Daoy (cell line): Measurements from ENCODE around the gene ELOF1. TPM values are rescaled to one million over a fixed set of nuclear protein-coding genes. Genes with fewer than 3 reads are reported as not detected.
A peak's percentile ranks its signal among the peaks of the same experiment; 100 is the strongest.
"Not testable (repeated sequence)": the region's sequence is repeated elsewhere in the genome, so short reads cannot be mapped to it uniquely, and the experiment has no call there.

ENCODE experiments used
- DNase-seq: peaks from one replicate; pipeline ENCODE4 v3.0.0-alpha.2; 2015; ENCODE audit warnings: low read depth
- total RNA-seq: library from RNA; depleted of rRNA; stranded (reverse); fragments of >200 nt; shearing (Covaris generic); gene quantifications from 2 replicates; pipeline ENCODE4 v1.2.3, GENCODE V29; 2014; rRNA removed

The ELOF1 gene
- total RNA-seq, result 79.0 and 99.9 TPM in 2 replicates

DNA sequence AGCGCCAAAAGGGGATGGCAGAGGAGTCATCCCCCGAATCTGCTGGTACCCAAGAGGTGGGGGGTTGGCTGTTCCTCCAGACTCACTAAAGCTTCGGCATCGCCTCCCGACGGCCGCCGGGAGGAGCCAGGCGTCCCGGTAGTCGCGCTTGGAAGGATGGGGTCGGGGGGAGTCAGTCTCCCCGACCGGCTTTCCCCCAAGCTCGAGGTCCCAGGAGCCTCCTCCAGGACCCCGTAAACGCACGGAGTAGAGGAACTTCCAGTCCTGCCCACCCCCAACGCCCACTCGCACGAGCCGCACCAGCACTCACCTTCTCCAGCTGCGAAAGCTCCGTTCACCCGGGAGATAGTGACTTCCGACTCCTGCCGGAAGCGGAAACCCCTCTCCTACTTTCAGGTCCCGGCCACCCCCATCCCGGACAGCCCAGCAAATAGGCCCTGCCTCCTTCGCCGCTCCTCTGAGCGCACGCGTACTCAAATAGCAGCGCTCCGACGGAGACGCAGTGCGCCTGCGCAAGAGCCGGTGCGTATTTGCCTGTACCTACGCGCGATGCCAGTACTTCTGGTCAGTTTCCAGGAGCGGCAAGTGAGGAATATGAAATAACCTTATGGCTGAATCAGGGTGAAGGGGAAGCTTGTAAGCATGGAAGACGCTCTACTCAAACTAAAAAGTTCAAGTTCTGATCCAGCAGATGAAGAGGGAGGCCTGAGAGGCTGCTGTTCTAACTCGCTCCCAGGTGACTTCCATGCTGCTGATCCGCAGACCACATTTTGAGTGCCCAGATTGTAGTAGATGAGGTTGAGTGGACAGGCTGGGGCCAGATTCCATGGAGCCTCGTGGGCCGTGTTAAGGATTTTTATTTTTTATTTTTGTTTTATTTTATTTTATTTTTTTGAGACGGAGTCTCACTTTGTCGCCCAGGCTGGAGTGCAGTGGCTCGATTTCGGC, at the start of gene ELOF1:
TSS of gene ELOF1 (minus strand) at position 350 of the 948 bp plus-strand sequence. CDS start 4,883 bp downstream, outside the sequence.
- peak; percentile 99 for DNase-seq

DNA sequence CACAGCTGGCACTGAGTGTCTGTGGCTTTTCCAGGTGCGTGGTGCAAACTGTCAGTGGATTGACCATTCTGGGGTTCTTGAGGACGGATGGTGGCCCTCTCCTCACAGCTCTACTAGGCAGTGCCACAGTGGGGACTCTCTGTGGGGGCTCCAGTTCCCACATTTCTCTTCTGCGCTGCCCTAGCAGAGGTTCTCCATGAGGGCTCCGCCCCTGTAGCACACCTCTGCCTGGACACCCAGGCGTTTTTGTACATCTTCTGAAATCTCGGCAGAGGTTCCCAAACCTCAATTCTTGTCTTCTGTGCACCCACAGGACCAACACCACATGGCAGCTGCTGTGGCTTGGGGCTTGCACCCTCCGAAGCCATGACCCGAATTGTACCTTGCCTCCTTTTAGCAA, 47.5 kb upstream of the ELOF1 start:
- DNase-seq, result no peak

DNA sequence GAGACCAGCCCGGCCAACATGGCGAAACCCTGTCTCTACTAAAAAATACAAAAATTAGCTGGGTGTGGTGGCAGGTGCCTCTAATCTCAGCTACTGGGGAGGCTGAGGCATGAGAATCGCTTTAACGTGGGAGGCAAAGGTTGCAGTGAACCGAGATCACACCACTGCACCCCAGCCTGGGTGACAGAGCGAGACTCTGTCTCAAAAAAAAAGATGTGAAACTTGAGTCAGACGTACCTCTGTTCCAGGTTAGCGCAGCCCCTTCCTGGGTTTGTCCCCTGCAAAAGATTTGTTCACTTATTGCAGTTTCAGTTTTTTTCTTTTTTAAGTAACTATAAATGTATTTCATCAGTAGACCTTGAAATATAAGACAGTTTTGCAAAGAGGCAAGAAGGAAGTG, 40.7 kb upstream of the ELOF1 start:
- DNase-seq, result not testable (repeated sequence)

DNA sequence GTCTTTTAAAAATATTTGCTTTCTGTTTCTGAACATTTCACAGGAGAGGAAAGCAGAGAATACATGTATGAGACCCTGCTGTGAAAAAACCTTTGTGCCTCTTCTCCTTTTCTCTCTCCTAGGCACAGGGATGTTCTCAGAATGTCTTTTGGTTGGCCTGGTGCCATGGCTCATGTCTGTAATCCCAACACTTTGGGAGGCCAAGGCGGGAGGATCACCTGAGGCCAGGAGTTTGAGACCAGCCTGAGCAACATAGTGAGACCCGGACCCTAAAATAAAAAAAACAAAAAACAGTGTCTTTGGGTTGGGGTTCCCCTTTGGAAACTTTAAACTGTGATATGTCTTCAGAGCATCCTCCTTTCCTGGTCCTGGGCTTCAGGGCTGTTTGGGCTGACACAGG, 39.7 kb upstream of the ELOF1 start:
- DNase-seq, result no peak

DNA sequence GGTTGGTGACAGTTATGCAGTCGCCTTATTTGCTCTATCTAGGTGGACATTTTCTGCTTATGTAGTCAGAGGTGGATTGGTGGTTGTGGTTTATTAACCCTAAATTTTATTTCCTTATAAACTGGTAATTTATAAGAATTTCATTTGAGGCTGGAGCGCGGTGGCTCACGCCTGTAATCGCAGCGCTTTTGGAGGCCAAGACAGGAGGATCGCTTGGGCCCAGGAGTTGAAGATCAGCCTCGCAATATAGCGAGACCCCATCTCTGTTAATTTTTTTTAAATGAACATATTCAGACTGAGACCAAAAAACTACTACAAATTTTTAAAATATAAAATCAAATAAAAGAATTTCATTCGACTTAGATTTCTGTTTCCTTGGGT, 39.1 kb upstream of the ELOF1 start:
- no peak for DNase-seq

DNA sequence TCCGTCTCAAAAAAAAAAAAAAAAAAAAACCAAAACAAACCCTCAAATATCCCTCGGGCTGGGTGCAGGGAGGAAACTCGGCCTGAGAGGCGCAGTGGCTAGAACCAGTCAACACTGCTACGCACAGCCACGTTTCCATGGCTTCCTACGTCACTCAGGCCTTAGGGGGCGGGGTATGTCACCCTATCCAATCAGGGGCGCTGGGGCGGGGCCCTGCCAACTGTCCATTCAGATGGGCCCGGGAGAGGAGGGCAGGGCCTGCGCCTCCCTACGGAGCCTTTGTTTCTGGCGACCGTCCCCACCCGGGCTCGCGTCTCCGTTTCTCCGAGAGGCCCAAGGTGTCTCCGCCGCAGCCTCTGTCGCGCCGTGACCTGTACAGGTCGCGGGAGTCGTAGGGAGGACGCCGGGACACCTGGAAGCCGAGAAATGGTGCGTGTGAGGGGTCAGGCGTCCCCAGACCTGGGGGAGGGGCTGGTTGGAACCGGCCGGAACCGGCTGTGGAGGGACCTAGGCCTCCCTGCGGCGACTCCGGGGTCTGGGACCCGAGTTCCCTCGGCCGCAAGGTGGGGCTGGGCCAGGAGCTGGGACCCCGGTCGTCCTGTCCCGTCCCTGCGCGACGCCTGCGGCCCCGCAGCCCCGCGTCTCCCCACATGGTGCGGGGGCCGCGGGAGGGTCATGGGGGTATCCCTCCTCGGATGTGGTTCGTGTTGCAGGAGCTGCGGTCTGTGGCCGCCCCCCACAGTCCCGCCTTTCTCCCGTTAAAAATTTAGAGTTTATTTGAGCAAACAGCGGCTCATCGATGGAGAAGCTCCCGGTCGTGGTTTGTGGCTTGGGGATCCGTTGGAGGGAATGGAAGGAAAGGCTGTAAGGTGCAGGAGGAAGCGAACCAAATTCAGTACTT, 38.4 kb upstream of the ELOF1 start, which contains the start of gene ZNF627:
TSS of gene ZNF627 (plus strand) at position 282 of the 901 bp plus-strand sequence. CDS start at position 427, 145 bp downstream.
- peak; percentile 99 for DNase-seq

DNA sequence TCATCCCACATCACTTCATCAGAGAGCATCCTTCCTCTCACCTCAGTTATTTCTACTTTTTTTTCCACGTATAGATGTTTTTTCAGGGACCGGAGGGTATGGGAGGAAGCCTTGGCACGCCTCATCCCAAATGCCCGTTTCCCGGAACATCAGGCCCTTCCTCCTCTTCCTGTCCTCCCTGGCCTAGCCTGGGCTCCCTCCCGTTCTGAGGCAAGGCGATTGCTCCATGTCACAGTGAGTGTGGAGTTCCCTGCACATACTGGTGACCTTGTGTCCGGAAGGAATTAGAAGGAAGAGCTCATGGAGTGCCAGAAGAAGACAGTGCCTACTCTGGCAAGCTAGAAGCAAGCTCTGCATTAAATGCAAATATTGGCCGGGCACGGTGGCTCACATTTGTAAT, 37.1 kb upstream of the ELOF1 start:
- DNase-seq, result no peak

DNA sequence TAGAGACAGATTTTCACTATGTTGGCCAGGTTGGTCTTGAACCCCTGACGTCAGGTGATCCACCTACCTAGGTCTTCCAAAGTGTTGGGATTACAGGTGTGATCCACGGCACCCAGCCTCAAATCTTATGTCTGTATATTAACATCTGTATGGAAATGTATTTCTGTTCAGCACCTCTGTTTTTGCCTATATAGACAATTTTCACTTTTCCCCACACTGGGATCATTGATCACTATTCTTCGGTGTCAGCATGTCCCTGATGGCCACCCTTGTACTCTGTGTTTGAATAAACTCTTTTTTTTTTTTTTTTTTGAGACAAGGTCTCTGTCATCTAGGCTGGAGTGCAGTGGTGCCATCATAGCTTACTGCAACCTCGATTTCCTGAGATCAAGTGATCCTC, 35.1 kb upstream of the ELOF1 start:
- no peak for DNase-seq

DNA sequence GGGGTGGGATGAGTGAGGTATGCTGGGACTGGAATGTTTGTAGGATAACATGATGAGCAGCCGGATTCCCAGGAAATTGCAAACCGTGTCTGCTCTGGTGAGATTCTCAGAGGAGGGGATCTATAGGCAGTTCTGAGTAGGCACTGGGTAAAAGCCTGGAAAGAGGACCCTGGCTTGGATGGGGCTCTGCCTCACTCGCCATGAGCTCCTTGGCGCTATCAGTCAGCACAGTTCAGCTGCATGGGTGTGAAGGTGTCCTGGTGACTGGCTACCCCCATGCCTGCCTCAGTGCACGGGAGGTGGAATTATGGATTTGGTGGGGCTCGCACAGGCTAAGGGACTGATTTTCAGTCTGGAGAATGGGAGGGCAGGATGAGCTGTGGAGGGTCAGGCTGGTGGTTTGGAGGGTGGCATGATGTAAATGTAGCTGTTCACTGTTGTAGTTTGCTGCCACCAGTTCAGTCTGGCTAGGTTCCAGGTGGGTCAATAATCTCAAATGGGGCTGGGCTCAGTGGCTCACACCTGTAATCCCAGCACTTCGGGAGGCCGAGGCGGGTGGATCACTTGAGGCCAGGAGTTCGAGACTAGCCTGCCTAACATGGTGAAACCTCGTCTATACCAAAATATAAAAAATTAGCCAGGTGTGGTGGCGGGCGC, 29.1 kb upstream of the ELOF1 start:
- no peak for DNase-seq

DNA sequence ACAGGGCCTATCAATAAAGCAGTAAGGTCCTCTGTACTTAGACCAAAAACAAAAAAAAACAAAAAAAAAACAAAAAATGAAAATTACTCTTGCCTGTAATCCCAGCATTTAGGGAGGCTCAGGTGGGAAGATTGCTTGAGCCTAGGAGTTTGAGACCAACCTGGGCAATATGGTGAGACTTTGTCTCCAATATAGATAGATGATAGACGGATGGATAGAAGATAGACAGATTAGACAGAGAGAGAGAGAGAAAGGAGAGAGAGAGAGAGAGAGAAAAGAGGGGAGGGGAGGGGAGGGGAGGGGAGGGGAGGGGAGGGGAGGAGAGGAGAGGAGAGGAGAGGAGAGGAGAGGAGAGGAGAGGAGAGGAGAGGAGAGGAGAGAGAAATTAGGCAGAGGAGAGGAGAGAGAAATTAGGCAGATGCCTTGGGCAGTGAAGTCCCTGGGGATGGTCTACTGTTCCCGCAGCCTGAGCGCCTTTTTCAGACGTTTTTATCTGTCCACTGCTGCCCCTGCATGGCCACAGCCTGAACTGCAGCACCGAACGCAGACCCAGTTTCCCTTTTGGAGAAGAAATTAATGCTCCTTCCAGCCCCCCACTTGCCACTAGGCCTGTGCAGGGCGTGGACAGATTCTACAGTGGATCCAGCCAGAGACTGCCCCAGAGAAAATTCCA, 28.4 kb upstream of the ELOF1 start:
- DNase-seq, result peak; percentile 74

DNA sequence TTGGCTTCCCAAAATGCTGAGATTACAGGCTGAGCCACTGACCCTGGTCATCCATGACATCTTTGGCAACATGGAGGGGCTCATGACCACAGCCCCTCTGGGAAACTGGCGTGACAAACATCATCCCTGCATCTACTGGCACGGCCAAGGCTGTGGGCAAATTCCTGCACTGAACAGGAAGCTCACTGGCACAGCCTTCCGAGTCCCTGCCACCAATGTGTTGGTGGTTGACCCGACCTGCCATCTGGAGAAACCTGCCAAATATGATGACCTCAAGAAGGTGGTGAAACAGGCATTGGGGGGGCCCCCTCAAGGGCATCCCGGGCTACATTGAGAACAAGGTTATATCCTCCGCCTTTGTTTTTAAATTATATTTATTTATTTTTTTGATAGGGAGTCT, 27.3 kb upstream of the ELOF1 start:
- DNase-seq, result no peak

DNA sequence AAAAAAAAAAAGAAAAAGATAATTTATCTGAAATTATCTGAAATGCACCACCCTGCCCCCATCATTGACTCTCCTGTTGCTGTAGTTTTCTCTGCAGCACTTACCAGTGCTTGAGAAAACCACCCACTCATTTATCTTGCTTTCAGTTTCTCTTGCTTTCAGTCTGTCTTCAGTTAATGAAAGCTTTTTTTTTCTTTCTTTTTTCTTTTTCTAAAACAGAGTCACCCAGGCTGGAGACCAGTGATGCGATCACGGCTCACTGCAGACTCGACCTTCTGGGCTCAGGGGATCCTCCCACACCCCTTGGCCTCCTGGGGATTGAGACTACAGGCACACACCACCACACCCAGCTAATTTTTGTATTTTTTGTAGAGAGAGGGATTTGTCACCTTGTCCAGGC, 22.7 kb upstream of the ELOF1 start:
- peak; percentile 49 for DNase-seq

DNA sequence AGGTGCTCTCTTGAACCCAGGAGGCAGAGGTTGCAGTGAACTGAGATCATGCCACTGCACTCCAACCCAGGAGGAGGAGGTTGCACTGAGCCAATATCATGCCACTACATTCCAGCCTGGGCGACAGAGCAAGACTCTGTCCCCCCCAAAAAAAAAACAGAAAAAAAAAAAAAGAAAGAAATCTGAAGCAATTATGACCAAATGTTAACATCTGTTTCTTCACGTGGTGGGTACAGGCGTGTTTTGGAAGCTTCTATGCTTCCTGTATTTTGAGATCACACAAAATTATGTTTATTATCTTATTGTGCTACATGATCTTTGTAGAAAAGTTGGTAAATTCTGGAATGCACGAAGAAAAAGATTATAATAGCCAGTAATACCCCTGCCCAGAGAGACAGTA, 21.1 kb upstream of the ELOF1 start:
- DNase-seq, result no peak

DNA sequence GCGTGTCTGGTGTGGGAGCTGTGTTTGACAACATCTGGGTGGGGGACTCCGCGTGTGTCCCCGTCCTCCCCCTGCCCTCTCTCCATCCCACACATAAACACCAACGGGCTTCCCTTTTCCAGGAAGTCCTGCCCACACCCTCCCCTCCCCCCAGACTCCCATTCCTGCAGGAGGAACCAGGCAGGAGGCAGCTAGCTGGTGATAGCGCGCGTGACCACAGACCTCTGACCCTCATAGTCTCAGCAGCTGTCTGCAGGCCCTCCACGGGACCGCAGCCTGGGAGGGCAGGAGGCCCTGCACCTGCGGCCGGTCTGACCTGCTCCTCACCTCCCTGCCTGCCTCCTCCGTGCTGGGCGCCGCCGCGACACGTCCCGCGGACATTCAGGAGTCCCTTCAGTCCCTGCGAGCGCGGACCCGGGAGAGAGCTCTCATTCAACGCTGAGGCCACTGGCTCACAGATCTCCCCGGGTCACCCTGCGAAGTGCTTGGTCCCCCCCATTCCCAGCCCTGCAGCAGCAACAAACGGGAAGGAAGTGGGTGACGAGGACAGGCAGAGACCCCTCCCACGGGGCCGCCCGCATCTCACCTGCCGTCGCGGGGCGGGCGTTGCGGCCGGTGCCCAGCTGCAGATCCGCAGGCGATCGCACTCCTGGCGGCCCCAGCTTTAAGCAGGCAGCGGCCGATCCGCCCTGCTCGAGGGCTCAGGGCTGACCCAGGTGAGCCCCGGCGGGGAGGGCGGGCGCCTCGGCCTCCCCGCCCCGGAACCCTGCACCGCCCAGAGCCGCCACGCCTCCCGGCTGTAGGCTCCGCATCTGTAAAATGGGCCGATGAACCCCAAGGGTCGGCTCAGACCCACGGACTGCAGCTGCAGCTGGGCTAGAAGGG, 19.5 kb upstream of the ELOF1 start:
- DNase-seq, result no peak

DNA sequence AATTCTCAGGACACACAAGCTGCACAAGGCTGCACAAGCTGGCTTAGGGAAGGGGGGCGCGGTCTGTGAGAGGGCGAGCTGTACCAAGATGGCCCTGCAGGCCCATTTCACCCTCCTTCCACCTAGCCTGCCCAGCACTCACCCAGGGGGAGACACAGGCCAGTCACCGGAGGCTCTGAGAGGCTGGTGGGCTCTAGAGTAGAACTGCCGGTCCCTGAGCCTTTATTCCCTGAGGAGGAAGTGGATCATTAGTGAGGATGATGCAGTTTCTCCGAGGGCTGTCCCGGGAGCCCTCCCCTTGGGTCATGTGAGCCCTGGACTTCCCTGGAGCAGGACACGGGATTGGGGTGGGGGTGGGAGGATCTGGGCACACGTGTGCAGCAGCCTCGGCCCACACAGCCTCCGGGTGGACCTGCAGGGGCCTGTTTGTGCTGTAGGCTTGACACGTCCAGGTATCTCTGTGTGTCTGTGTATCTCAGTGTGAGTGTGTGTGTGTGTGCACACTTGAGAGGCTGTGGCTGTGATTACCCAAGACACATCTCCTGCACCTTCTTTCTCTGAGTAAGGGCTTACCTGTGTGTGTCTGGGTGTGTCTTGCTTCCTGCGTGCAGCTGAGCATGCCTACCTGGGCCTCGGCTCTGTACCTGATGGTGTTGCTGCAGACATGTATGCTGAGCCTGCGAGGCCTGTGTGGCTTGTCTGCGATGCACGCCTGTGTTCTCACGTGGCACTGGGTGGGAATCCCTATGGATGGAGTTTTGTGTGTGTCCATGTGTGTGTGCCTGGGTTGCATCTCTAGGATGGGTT, 18.6 kb upstream of the ELOF1 start, which contains the start of gene ACP5:
TSS of gene ACP5 (minus strand) at position 195 of the 807 bp plus-strand sequence. CDS start 328 bp downstream, outside the sequence.
- peak; percentile 43 for DNase-seq

DNA sequence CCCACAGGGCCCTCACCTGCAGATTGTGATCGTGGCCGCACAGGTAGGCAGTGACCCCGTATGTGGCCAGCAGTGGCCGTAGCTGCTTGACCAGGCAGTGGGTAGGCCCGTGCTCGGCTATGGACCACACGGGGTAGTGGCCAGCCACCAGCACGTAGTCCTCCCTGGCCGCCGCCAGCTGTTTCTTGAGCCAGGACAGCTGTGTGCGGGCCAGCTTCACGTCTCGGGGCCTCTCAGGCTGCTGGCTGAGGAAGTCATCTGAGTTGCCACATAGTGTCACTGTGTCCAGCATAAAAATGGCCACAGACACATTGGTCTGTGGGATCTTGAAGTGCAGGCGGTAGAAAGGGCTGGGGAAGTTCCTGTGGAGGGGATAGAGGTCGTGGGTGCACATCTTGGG, 17.2 kb upstream of the ELOF1 start:
- DNase-seq, result no peak

DNA sequence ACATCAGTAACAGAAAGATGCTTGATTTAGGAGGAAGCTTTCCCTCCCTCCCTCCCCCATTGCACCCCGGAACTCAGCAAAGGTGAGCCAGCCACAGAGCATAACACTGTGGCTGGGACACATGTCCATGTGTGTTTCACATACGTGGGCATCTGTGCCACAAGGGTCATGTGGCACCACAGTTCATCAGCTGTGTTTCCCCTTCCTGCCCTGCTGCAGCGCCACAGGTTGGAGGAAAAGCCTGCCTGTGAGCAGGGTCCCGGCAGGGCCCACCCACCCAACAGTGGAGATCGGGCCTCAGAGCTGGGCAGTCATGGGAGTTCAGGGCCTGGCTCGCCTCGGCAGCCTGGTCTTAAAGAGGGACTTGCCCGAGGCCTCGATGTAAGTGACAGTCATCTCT, 15.7 kb upstream of the ELOF1 start:
- no peak for DNase-seq

DNA sequence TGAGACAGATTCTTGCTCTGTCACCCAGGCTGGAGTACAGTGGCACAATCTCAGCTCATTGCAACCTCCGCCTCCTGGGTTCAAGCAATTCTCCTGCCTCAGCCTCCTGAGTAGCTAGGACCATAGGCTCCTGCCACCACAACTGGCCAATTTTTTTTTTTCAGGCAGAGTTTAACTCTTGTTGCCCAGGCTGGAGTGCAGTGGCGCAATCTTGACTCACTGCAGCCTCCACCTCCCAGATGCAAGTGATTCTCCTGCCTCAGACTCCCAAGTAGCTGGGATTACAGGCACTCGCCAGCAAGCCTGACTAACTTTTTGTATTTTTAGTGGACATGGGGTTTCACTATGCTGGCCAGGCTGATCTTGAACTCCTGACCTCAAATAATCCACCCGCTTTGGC, 14.7 kb upstream of the ELOF1 start:
- not testable (repeated sequence) for DNase-seq

DNA sequence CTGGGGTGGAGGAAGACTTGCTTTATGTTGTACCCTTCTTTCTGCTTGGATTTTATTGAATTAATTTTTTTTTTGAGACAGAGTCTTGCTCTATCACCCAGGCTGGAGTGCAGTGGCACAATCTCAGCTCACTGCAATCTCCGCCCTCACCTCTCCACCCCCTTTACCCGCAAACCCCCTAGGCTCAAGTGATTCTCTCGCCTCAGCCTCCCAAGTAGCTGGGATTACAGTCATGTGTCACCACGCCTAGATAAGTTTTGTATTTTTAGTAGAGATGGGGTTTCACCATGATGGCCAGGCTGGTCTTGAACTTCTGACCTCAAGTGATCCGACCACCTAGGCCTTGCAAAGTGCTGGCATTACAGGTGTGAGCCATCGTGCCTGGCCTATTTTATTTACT, 14.3 kb upstream of the ELOF1 start:
- not testable (repeated sequence) for DNase-seq
